HL-60 (cell line): ENCODE results near the gene FMO3.

ENCODE experiments used
- CTCF ChIP-seq: IDR thresholded peaks from one replicate; pipeline ENCODE4 v1.5.1; 2011; ENCODE audit warnings: low read length, control low read depth, inconsistent platforms; ENCODE audit not compliant: insufficient read depth
- GABPA ChIP-seq: IDR thresholded peaks from 2 replicates; pipeline ENCODE4 v1.6.1; 2012; ENCODE audit warnings: low read depth
- POLR2AphosphoS5 ChIP-seq: IDR thresholded peaks from 2 replicates; pipeline ENCODE4 v1.6.1; 2012; ENCODE audit warnings: low read depth
- REST ChIP-seq: IDR thresholded peaks from 2 replicates; pipeline ENCODE4 v1.6.1; 2012; ENCODE audit warnings: low read depth; ENCODE audit not compliant: insufficient replicate concordance
- SPI1 ChIP-seq: IDR thresholded peaks from 2 replicates; pipeline ENCODE4 v1.6.1; 2012; ENCODE audit warnings: low read depth, mild to moderate bottlenecking, borderline replicate concordance

- no peak for TF ChIP-seq CTCF
- TF ChIP-seq SPI1, result no peak
- TF ChIP-seq POLR2AphosphoS5, result no peak
- TF ChIP-seq GABPA, result no peak
- TF ChIP-seq REST, result no peak
Observed at GRCh38 chr1:171082606-171083005, 8.1 kb upstream of the FMO3 start.
